Measurements from ENCODE around the gene EFHB. TPM values are rescaled to one million over a fixed set of nuclear protein-coding genes. Genes with fewer than 3 reads are reported as not detected.
"Not testable (repeated sequence)": the region's sequence is repeated elsewhere in the genome, so short reads cannot be mapped to it uniquely, and the experiment has no call there.

EFHB gene
- total RNA-seq, 1 experiment from 2014 or later, result not detected

GRCh38 chr3:19888428-19889152, 45.4 kb downstream of the EFHB start:
- peak overlapping the region; percentile 84 for H3K27ac ChIP-seq (ENCODE audit: low read length)
- intact Hi-C loops (cut with micrococcal nuclease), result loop anchor here (1.0 to 5.0 kb wide), 5 partner anchors 59 to 298 kb away; partner anchors contain the start of genes KAT2B, RAB5A and SGO1
- DNase-seq (peak; percentile 15), ATAC-seq (no peak)
- no peaks in the 10 kb centered on the region for H3K9me2 ChIP-seq (replicated peaks; ENCODE audit: low read length)
- H3F3A ChIP-seq (ENCODE audit: low read length, unreplicated experiment), result no peaks in the 10 kb centered on the region
- POLR2A ChIA-PET (ENCODE audit: unreplicated experiment), result interaction anchor here (0.5 to 0.6 kb wide), 2 partner anchors 64 to 733 kb away, joined by 3 to 5 read pairs; no protein-coding TSS in a partner anchor
- peak overlapping the region; percentile 75 for H2AFZ ChIP-seq (ENCODE audit: low read length)
- no peaks in the 10 kb centered on the region for H3K27me3 ChIP-seq (ENCODE audit: low read length)
- H3K4me3 ChIP-seq (ENCODE audit: low read length), result peak overlapping the region; percentile 41; the same call in 1 of the 2 replicates
- BruUV-seq (replicated peaks), result TSS peak; percentile 91
- TF ChIP-seq EZH2phosphoT487 (IDR thresholded peaks at IDR 0.05; ENCODE audit: borderline replicate concordance, low read length), result no peak
- TF ChIP-seq CTCF (conservative IDR thresholded peaks at IDR 0.05; ENCODE audit: low read depth, low read length), result no peak
- no peak for TF ChIP-seq EZH2 (IDR thresholded peaks at IDR 0.05; ENCODE audit: low read length, unreplicated experiment)
- H4K20me1 ChIP-seq (ENCODE audit: low read length), result no peaks in the 10 kb centered on the region
- peaks cover 24% of the 10 kb centered on the region for H3K4me1 ChIP-seq (ENCODE audit: insufficient read depth, low read length)
- H3K9me3 ChIP-seq (ENCODE audit: low read length), result no peaks in the 10 kb centered on the region
- no peaks in the 10 kb centered on the region for H3K36me3 ChIP-seq (ENCODE audit: low read depth, low read length)
- no peaks in the 10 kb centered on the region for H3K79me2 ChIP-seq (ENCODE audit: low read length)
- peak overlapping the region; percentile 35; the same call in 1 of the 2 replicates for H3K9ac ChIP-seq (ENCODE audit: low read length)
- peak overlapping the region; percentile 78 for H3K4me2 ChIP-seq (ENCODE audit: low read length)
- CTCF ChIA-PET, result no interaction called here

GRCh38 chr3:19887122-19887521, 46.9 kb downstream of the EFHB start:
- ATAC-seq; H3K79me2 ChIP-seq (ENCODE audit: low read length); H4K20me1 ChIP-seq (ENCODE audit: low read length); H3K9me2 ChIP-seq (replicated peaks; ENCODE audit: low read length); H3K27me3 ChIP-seq (ENCODE audit: low read length); H3K4me3 ChIP-seq (ENCODE audit: low read length); BruUV-seq (replicated peaks); H3K9me3 ChIP-seq (ENCODE audit: low read length); H3K27ac ChIP-seq (ENCODE audit: low read length); DNase-seq; H3K36me3 ChIP-seq (ENCODE audit: low read depth, low read length); H3F3A ChIP-seq (ENCODE audit: low read length, unreplicated experiment); H3K4me2 ChIP-seq (ENCODE audit: low read length); H2AFZ ChIP-seq (ENCODE audit: low read length); CTCF ChIA-PET; H3K9ac ChIP-seq (ENCODE audit: low read length): not testable (repeated sequence)
- POLR2A ChIA-PET (ENCODE audit: unreplicated experiment), result interaction anchor here (0.7 kb wide), 1 partner anchor 59 kb away, joined by 3 read pairs; no protein-coding TSS in a partner anchor
- peaks cover 24% of the 10 kb centered on the region for H3K4me1 ChIP-seq (ENCODE audit: insufficient read depth, low read length)
- intact Hi-C loops (cut with micrococcal nuclease), result loop anchor here (5.0 kb wide), 2 partner anchors 85 to 235 kb away; no protein-coding TSS in a partner anchor

GRCh38 chr3:19886404-19886803, 47.6 kb downstream of the EFHB start:
- DNase-seq (no peak), ATAC-seq (no peak)
- H3K4me2 ChIP-seq (ENCODE audit: low read length), result no peak overlapping the region
- no peak for TF ChIP-seq EZH2phosphoT487 (IDR thresholded peaks at IDR 0.05; ENCODE audit: borderline replicate concordance, low read length)
- TF ChIP-seq EZH2 (IDR thresholded peaks at IDR 0.05; ENCODE audit: low read length, unreplicated experiment), result no peak
- TF ChIP-seq CTCF (conservative IDR thresholded peaks at IDR 0.05; ENCODE audit: low read depth, low read length), result no peak
- no peaks in the 10 kb centered on the region for H3K36me3 ChIP-seq (ENCODE audit: low read depth, low read length)
- no TSS peak for BruUV-seq (replicated peaks)
- peaks cover 18% of the 10 kb centered on the region for H3K4me1 ChIP-seq (ENCODE audit: insufficient read depth, low read length)
- ChIA-PET CTCF (interaction anchor here (0.6 to 0.7 kb wide), 2 partner anchors 67 to 140 kb away, joined by 3 to 5 read pairs; no protein-coding TSS in a partner anchor), POLR2A (ENCODE audit: unreplicated experiment) (no interaction called here)
- H2AFZ ChIP-seq (ENCODE audit: low read length), result no peak overlapping the region
- H3K9me2 ChIP-seq (replicated peaks; ENCODE audit: low read length), result no peaks in the 10 kb centered on the region
- H3F3A ChIP-seq (ENCODE audit: low read length, unreplicated experiment), result no peaks in the 10 kb centered on the region
- H3K27ac ChIP-seq (ENCODE audit: low read length), result no peak overlapping the region
- H3K9me3 ChIP-seq (ENCODE audit: low read length), result no peaks in the 10 kb centered on the region
- H3K27me3 ChIP-seq (ENCODE audit: low read length), result no peaks in the 10 kb centered on the region
- no peaks in the 10 kb centered on the region for H4K20me1 ChIP-seq (ENCODE audit: low read length)
- intact Hi-C loops (cut with micrococcal nuclease), result loop anchor here (5.0 kb wide), 2 partner anchors 86 to 236 kb away; no protein-coding TSS in a partner anchor
- no peak overlapping the region for H3K4me3 ChIP-seq (ENCODE audit: low read length)
- no peaks in the 10 kb centered on the region for H3K79me2 ChIP-seq (ENCODE audit: low read length)
- no peak overlapping the region for H3K9ac ChIP-seq (ENCODE audit: low read length)

Data from PC-3 (cell line).